HCT116 (cell line): Measurements from ENCODE around the gene HAO2. TPM values are rescaled to one million over a fixed set of nuclear protein-coding genes. Genes with fewer than 3 reads are reported as not detected.

Experiments
- ATAC-seq: fragments of 200-7000 bp; cut with Tn5 transposase; 2 replicates; pipeline ENCODE4 v1.9.1; 2020; ENCODE audit warnings: mild to moderate bottlenecking, moderate library complexity
- BruUV-seq: library from RNA; stranded (reverse); fragments of 400-500 nt; replicated peaks from 2 replicates; lab custom pipeline; 2021; lab: Mats Ljungman, UMichigan
- CTCF ChIA-PET: fragments of 300-600 bp; sonication (Branson Sonifier 250); formaldehyde crosslinking; loops from one replicate; lab custom pipeline; 2021; ENCODE audit warnings: antibody characterized with exemption; lab: Charles Lee
- POLR2A ChIA-PET: fragments of 300-600, 350-600 bp; sonication (Branson Sonifier 250); formaldehyde crosslinking; loops from one replicate; lab custom pipeline; 2021; ENCODE audit warnings: antibody characterized with exemption; lab: Charles Lee
- RAD21 ChIA-PET, 2 experiments: fragments of 300-600 bp; sonication (Branson Sonifier 250); formaldehyde crosslinking; loops; one replicate each; lab custom pipeline; 2023; ENCODE audit warnings: low total read pairs in 2 of 2; ENCODE audit not compliant: uncharacterized antibody in 2 of 2, unreplicated experiment in 2 of 2, low non-redundant PET in 1 of 2; lab: Charles Lee
- DNase-seq: peaks from one replicate; pipeline ENCODE4 v3.0.0-alpha.2; 2010; ENCODE audit warnings: low read depth, low spot score
- H2AFZ ChIP-seq: fragments of 200-600 bp; shearing (Covaris generic), sonication (generic); 2 replicates; pipeline ENCODE4 v1.6.1; 2017; ENCODE audit warnings: low read depth, mixed run types, mixed read lengths, antibody characterized with exemption, low read length; ENCODE audit not compliant: poor library complexity, severe bottlenecking
- H3K27ac ChIP-seq: 2 replicates; pipeline ENCODE4 v1.5.1; 2012; ENCODE audit warnings: low read depth, low read length
- H3K27me3 ChIP-seq: fragments of 200-600 bp; sonication (generic); 2 replicates; pipeline ENCODE4 v1.6.1; 2016; ENCODE audit warnings: mixed run types, low read length, mixed read lengths; ENCODE audit not compliant: insufficient read depth
- H3K36me3 ChIP-seq, 2 experiments: fragments of 200-500 bp in 1 of 2; fragments of 200-600 bp in 1 of 2; sonication (Bioruptor generic) in 1 of 2; sonication (generic) in 1 of 2; 2 replicates each; pipeline versions ENCODE4 v1.5.1 to v1.6.1; 2014 to 2016; ENCODE audit warnings: low read length in 2 of 2, inconsistent platforms in 1 of 2, mixed read lengths in 1 of 2, mixed run types in 1 of 2; ENCODE audit not compliant: insufficient read depth in 2 of 2, control insufficient read depth in 1 of 2
- H3K4me1 ChIP-seq, 2 experiments: fragments of 200-600 bp in 1 of 2; sonication (generic) in 1 of 2; 2 replicates each; pipeline versions ENCODE4 v1.5.1 to v1.6.1; 2012 to 2017; ENCODE audit warnings: low read length in 2 of 2, inconsistent platforms in 1 of 2, mild to moderate bottlenecking in 1 of 2, mixed read lengths in 1 of 2, mixed run types in 1 of 2, moderate library complexity in 1 of 2; ENCODE audit not compliant: insufficient read depth in 2 of 2, control insufficient read depth in 1 of 2
- H3K4me2 ChIP-seq: fragments of 200-600 bp; sonication (generic); 2 replicates; pipeline ENCODE4 v1.6.1; 2017; ENCODE audit warnings: mixed run types, low read length, mixed read lengths
- H3K4me3 ChIP-seq, 2 experiments: fragments of 200-600 bp in 1 of 2; sonication (generic) in 1 of 2; replicated peaks in 1 of 2; 2 replicates each; pipeline ENCODE4 v1.5.1; 2011 to 2016; ENCODE audit warnings: low read length in 2 of 2, control low read depth in 1 of 2, low read depth in 1 of 2, mild to moderate bottlenecking in 1 of 2, mixed read lengths in 1 of 2, mixed run types in 1 of 2
- H3K79me2 ChIP-seq: fragments of 200-600 bp; sonication (generic); 2 replicates; pipeline ENCODE4 v1.6.1; 2017; ENCODE audit warnings: mild to moderate bottlenecking, mixed run types, low read length, moderate library complexity, mixed read lengths; ENCODE audit not compliant: insufficient read depth
- H3K9ac ChIP-seq: fragments of 200-600 bp; sonication (generic); 2 replicates; pipeline ENCODE4 v1.6.1; 2016; ENCODE audit warnings: low read length, mixed read lengths
- H3K9me2 ChIP-seq: fragments of 200-600 bp; sonication (generic), shearing (Covaris generic); 2 replicates; pipeline ENCODE4 v1.6.1; 2017; ENCODE audit warnings: mixed run types, mild to moderate bottlenecking, moderate library complexity; ENCODE audit not compliant: insufficient read depth
- H3K9me3 ChIP-seq, 2 experiments: fragments of 200-500 bp in 1 of 2; fragments of 200-600 bp in 1 of 2; sonication (Bioruptor generic) in 1 of 2; sonication (generic) in 1 of 2; 2 replicates each; pipeline ENCODE4 v1.6.1; 2014 to 2017; ENCODE audit warnings: low read length in 2 of 2, mixed read lengths in 2 of 2, inconsistent platforms in 1 of 2, low read depth in 1 of 2, mild to moderate bottlenecking in 1 of 2, mixed run types in 1 of 2, moderate library complexity in 1 of 2; ENCODE audit not compliant: control insufficient read depth in 1 of 2, insufficient read depth in 1 of 2
- H4K20me1 ChIP-seq: fragments of 200-600 bp; sonication (generic), shearing (Covaris generic); 2 replicates; pipeline ENCODE4 v1.6.1; 2017; ENCODE audit warnings: mixed run types, mild to moderate bottlenecking, moderate library complexity; ENCODE audit not compliant: insufficient read depth
- ATF3 ChIP-seq: IDR thresholded peaks from 2 replicates; pipeline ENCODE4 v1.6.1; 2012
- CBX3 ChIP-seq: IDR thresholded peaks from 2 replicates; pipeline ENCODE4 v1.6.1; 2012; ENCODE audit warnings: low read depth
- EGR1 ChIP-seq: IDR thresholded peaks from 2 replicates; pipeline ENCODE4 v1.6.1; 2012; ENCODE audit warnings: low read depth
- ELF1 ChIP-seq: IDR thresholded peaks from 2 replicates; pipeline ENCODE4 v1.6.1; 2012; ENCODE audit warnings: low read depth, borderline replicate concordance
- EZH2 ChIP-seq: fragments of 200-600 bp; sonication (generic); IDR thresholded peaks from 2 replicates; pipeline ENCODE4 v1.6.1; 2017; ENCODE audit warnings: antibody characterized with exemption, mixed run types
- FOSL1 ChIP-seq: IDR thresholded peaks from 2 replicates; pipeline ENCODE4 v1.6.1; 2012; ENCODE audit warnings: low read depth
- MAX ChIP-seq: IDR thresholded peaks from 2 replicates; pipeline ENCODE4 v1.6.1; 2012
- POLR2A ChIP-seq: IDR thresholded peaks from 2 replicates; pipeline ENCODE4 v1.7.0; 2011; ENCODE audit warnings: borderline replicate concordance; ENCODE audit not compliant: insufficient read depth, insufficient read length; ENCODE audit errors: extremely low read depth
- RAD21 ChIP-seq: IDR thresholded peaks from 2 replicates; pipeline ENCODE4 v1.6.1; 2012; ENCODE audit warnings: low read depth, mild to moderate bottlenecking
- SIN3A ChIP-seq: IDR thresholded peaks from 2 replicates; pipeline ENCODE4 v1.6.1; 2012; ENCODE audit warnings: low read depth
- SP1 ChIP-seq: IDR thresholded peaks from 2 replicates; pipeline ENCODE4 v1.6.1; 2012; ENCODE audit warnings: low read depth
- TCF7L2 ChIP-seq: IDR thresholded peaks from 2 replicates; pipeline ENCODE4 v1.7.0; 2011; ENCODE audit warnings: borderline replicate concordance, inconsistent platforms; ENCODE audit not compliant: insufficient read depth, insufficient read length; ENCODE audit errors: extremely low read depth
- YY1 ChIP-seq: IDR thresholded peaks from 2 replicates; pipeline ENCODE4 v1.6.1; 2011; ENCODE audit warnings: low read length, low read depth, moderate library complexity, mild to moderate bottlenecking; ENCODE audit not compliant: insufficient replicate concordance; ENCODE audit errors: extremely low read depth
- ZBTB33 ChIP-seq: IDR thresholded peaks from 2 replicates; pipeline ENCODE4 v1.6.1; 2011; ENCODE audit warnings: mild to moderate bottlenecking, low read length, moderate library complexity; ENCODE audit not compliant: insufficient replicate concordance; ENCODE audit errors: extremely low read depth
- ZFX ChIP-seq: fragments of 450-650 bp; IDR thresholded peaks from 2 replicates; pipeline ENCODE4 v1.6.1; 2017
- ZNF274 ChIP-seq: fragments of 200-500 bp; sonication (Bioruptor generic); IDR thresholded peaks from 2 replicates; pipeline ENCODE4 v1.6.1; 2014; ENCODE audit warnings: mild to moderate bottlenecking, low read depth, low read length, inconsistent platforms
- intact Hi-C: fragments of 100-400 bp; cut with micrococcal nuclease; formaldehyde crosslinking; loops from 2 replicates; pipeline ENCODE4 v1.10.0; 2022
- total RNA-seq: library from RNA; stranded (reverse); gene quantifications from one replicate; pipeline ENCODE4 v1.2.1, GENCODE V29; 2021; ENCODE audit not compliant: unreplicated experiment

Gene HAO2
- total RNA-seq, 1 experiment from 2014 or later = not detected

GRCh38 chr1:119440721-119441307 lies 72.2 kb downstream of the HAO2 start:
- no peak overlapping the region for H3K4me2 ChIP-seq
- no peaks in the 10 kb centered on the region for H3K4me1 ChIP-seq
- no TSS peak for BruUV-seq
- ChIA-PET POLR2A (no interaction called here), CTCF (no interaction called here), RAD21 (interaction anchor here in 1 of 2 experiments (0.7 kb wide), 1 partner anchor 1296 kb away, joined by 3 read pairs; no protein-coding TSS in a partner anchor)
- no peaks in the 10 kb centered on the region for H3K36me3 ChIP-seq
- intact Hi-C loops = no loop called here
- no peaks in the 10 kb centered on the region for H3K79me2 ChIP-seq
- no peak for DNase-seq
- H2AFZ ChIP-seq = no peak overlapping the region
- TF ChIP-seq FOSL1 = no peak
- no peak for TF ChIP-seq POLR2A
- no peak for TF ChIP-seq YY1
- no peak overlapping the region for H3K9ac ChIP-seq
- H3K27ac ChIP-seq = no peak overlapping the region
- H3K9me3 ChIP-seq = no peaks in the 10 kb centered on the region
- H3K4me3 ChIP-seq = no peak overlapping the region
- no peaks in the 10 kb centered on the region for H3K9me2 ChIP-seq
- ATAC-seq = no peak
- H4K20me1 ChIP-seq = no peaks in the 10 kb centered on the region
- H3K27me3 ChIP-seq = peaks cover 42% of the 10 kb centered on the region

GRCh38 chr1:119442756-119443155 lies 74.2 kb downstream of the HAO2 start:
- DNase-seq (no peak), ATAC-seq (no peak)
- Histone ChIP-seq H3K79me2 (no peaks in the 10 kb centered on the region), H3K9me3 (no peaks in the 10 kb centered on the region), H3K36me3 (no peaks in the 10 kb centered on the region), H3K27me3 (peaks cover 45% of the 10 kb centered on the region), H4K20me1 (no peaks in the 10 kb centered on the region), H3K4me3 (no peak overlapping the region), H3K9ac (no peak overlapping the region), H3K9me2 (no peaks in the 10 kb centered on the region), H3K4me1 (no peaks in the 10 kb centered on the region), H2AFZ (no peak overlapping the region), H3K27ac (no peak overlapping the region), H3K4me2 (no peak overlapping the region)
- ChIA-PET POLR2A (no interaction called here), RAD21 (no interaction called here), CTCF (no interaction called here)
- no TSS peak for BruUV-seq
- TF ChIP-seq ZFX = no peak
- TF ChIP-seq EZH2 = no peak
- no peak for TF ChIP-seq ZNF274
- no peak for TF ChIP-seq ELF1
- TF ChIP-seq CBX3 = no peak
- no peak for TF ChIP-seq MAX
- TF ChIP-seq ZBTB33 = no peak
- no peak for TF ChIP-seq SP1
- no peak for TF ChIP-seq TCF7L2
- TF ChIP-seq EGR1 = no peak
- TF ChIP-seq ATF3 = no peak
- TF ChIP-seq RAD21 = no peak
- TF ChIP-seq SIN3A = no peak
- intact Hi-C loops = no loop called here
